Breast epithelium (tissue), 3 donors: ENCODE results near the gene FBN3.

Experiments used
- CTCF ChIP-seq, 3 donors: fragments of 450-650 bp; IDR thresholded peaks; one replicate each; pipeline ENCODE4 v1.5.1; 2016 to 2017; ENCODE audit warnings: antibody characterized with exemption in 3 of 3, mild to moderate bottlenecking in 3 of 3, moderate library complexity in 3 of 3
- POLR2A ChIP-seq: fragments of 450-650 bp; IDR thresholded peaks from one replicate; pipeline ENCODE4 v1.6.1; 2016; ENCODE audit warnings: antibody characterized with exemption, mild to moderate bottlenecking, moderate library complexity

- TF ChIP-seq CTCF (IDR thresholded peaks at IDR 0.05), result no peak
- no peak for TF ChIP-seq POLR2A
Measured at GRCh38 chr19:8115805-8116396, 33.5 kb downstream of the FBN3 start.
